Measurements from ENCODE around the gene CD4. TPM values are rescaled to one million over a fixed set of nuclear protein-coding genes. Genes with fewer than 3 reads are reported as not detected.

The CD4 gene
- total and polyA plus RNA-seq, 10 of the 15 experiments (the other 5 are each of a cell fraction or from before 2014, with no cell fraction given): 0.24 to 1.6 (median 0.69) TPM

GRCh38 chr12:6838854-6839253 is 49.5 kb downstream of the CD4 start (continued):
- no peak for TF ChIP-seq ZBTB4 (CRISPR knock-in tag; IDR thresholded peaks at IDR 0.05)
- no peak for TF ChIP-seq E4F1 (IDR thresholded peaks at IDR 0.05; ENCODE audit: borderline replicate concordance, partially characterized antibody)
- no peak for TF ChIP-seq EZH2 (IDR thresholded peaks at IDR 0.05; ENCODE audit: borderline replicate concordance, control insufficient read depth, low read depth, low read length)
- TF ChIP-seq BRCA1 (IDR thresholded peaks at IDR 0.05; ENCODE audit: low read depth, low read length): no peak
- no peak for TF ChIP-seq CREB1 (IDR thresholded peaks at IDR 0.05; ENCODE audit: low read depth)
- no peak for TF ChIP-seq NR2C1 (IDR thresholded peaks at IDR 0.05)
- no peak for TF ChIP-seq BCLAF1 (IDR thresholded peaks at IDR 0.05)
- TF ChIP-seq MLLT1 (IDR thresholded peaks at IDR 0.05): no peak

Data from GM12878 (cell line).